CD4-positive, alpha-beta memory T cell (primary cell): ENCODE results near the gene LDB3. TPM values are rescaled to one million over a fixed set of nuclear protein-coding genes. Genes with fewer than 3 reads are reported as not detected.
A peak's percentile ranks its signal among the peaks of the same experiment; 100 is the strongest.

Source experiments
- CTCF ChIA-PET: fragments of 350-600 bp; sonication (Branson Sonifier 250); formaldehyde crosslinking; loops from one replicate; lab custom pipeline; 2021; ENCODE audit warnings: inconsistent platforms; ENCODE audit not compliant: partially characterized antibody; lab: Charles Lee
- POLR2A ChIA-PET: fragments of 350-600 bp; sonication (Branson Sonifier 250); formaldehyde crosslinking; loops from one replicate; lab custom pipeline; 2021; ENCODE audit not compliant: partially characterized antibody; lab: Charles Lee
- DNase-seq, 5 donors: peaks; one replicate each; pipeline versions ENCODE4 v3.0.0 to v3.0.0-alpha.2; 2020 to 2022; ENCODE audit warnings: mixed read lengths in 1 of 5
- H3K27ac ChIP-seq: one replicate; pipeline ENCODE4 v1.7.0; 2013; ENCODE audit warnings: low read depth, low read length
- H3K27me3 ChIP-seq: 2 replicates; pipeline ENCODE4 v1.7.0; 2013; ENCODE audit warnings: mild to moderate bottlenecking, low read length, moderate library complexity; ENCODE audit not compliant: insufficient read depth
- H3K36me3 ChIP-seq: 2 replicates; pipeline ENCODE4 v1.7.0; 2013; ENCODE audit warnings: mild to moderate bottlenecking, low read length, moderate library complexity; ENCODE audit not compliant: insufficient read depth
- H3K4me1 ChIP-seq: 2 replicates; pipeline ENCODE4 v1.7.0; 2013; ENCODE audit warnings: mild to moderate bottlenecking, low read length, moderate library complexity; ENCODE audit not compliant: insufficient read depth
- H3K4me3 ChIP-seq, 2 donors: one replicate each; pipeline ENCODE4 v1.7.0; 2013; ENCODE audit warnings: low read length in 2 of 2, mild to moderate bottlenecking in 1 of 2
- H3K9me3 ChIP-seq, 2 donors: one replicate each; pipeline ENCODE4 v1.7.0; 2013; ENCODE audit warnings: low read length in 2 of 2, control low read depth in 1 of 2; ENCODE audit not compliant: control insufficient read depth in 1 of 2
- H3K27ac Mint-ChIP-seq, 7 donors: one replicate each; pipeline ENCODE4 v1.8.0; 2020 to 2021; ENCODE audit warnings: mixed read lengths in 7 of 7, mild to moderate bottlenecking in 6 of 7, inconsistent platforms in 3 of 7, moderate library complexity in 3 of 7
- H3K27me3 Mint-ChIP-seq, 2 donors: one replicate each; pipeline ENCODE4 v1.8.0; 2020 to 2021; ENCODE audit warnings: mixed read lengths in 2 of 2
- H3K36me3 Mint-ChIP-seq, 2 donors: one replicate each; pipeline ENCODE4 v1.8.0; 2020 to 2021; ENCODE audit warnings: mixed read lengths in 2 of 2, inconsistent platforms in 1 of 2, mild to moderate bottlenecking in 1 of 2
- H3K4me1 Mint-ChIP-seq, 4 donors: one replicate each; pipeline ENCODE4 v1.8.0; 2020 to 2021; ENCODE audit warnings: mixed read lengths in 4 of 4, mild to moderate bottlenecking in 1 of 4
- H3K4me3 Mint-ChIP-seq, 8 donors: one replicate each; pipeline ENCODE4 v1.8.0; 2020 to 2021; ENCODE audit warnings: mixed read lengths in 8 of 8, mild to moderate bottlenecking in 7 of 8, moderate library complexity in 6 of 8, inconsistent platforms in 3 of 8
- H3K9me3 Mint-ChIP-seq, 8 donors: one replicate each; pipeline ENCODE4 v1.8.0; 2020 to 2021; ENCODE audit warnings: mixed read lengths in 8 of 8, mild to moderate bottlenecking in 5 of 8, inconsistent platforms in 3 of 8, moderate library complexity in 1 of 8
- intact Hi-C: fragments of 100-400 bp; cut with micrococcal nuclease; formaldehyde crosslinking; loops from one replicate; pipeline ENCODE4 v1.15.1; 2023
- polyA plus RNA-seq, 2 donors: library from polyadenylated mRNA; unstranded; fragments of 300-500 nt; fragmentation: Illumina TruSeq; gene quantifications; one replicate each; pipeline ENCODE4 v1.2.3, GENCODE V29; 2021
- total RNA-seq, 2 experiments: library from RNA; stranded (reverse); gene quantifications; one replicate each; pipeline ENCODE4 v1.2.3, GENCODE V29; 2021

Gene LDB3
- total and polyA plus RNA-seq, 4 experiments from 2014 or later: 0.08 TPM; not detected in 3

- H3K27me3 Mint-ChIP-seq: no peaks in the 10 kb centered on the region
- Histone ChIP-seq H3K27me3 (no peaks in the 10 kb centered on the region), H3K4me1 (peaks cover 15% of the 10 kb centered on the region), H3K27ac (no peak overlapping the region), H3K4me3 (no peak overlapping the region), H3K36me3 (no peaks in the 10 kb centered on the region), H3K9me3 (no peaks in the 10 kb centered on the region)
- no peak overlapping the region for H3K4me3 Mint-ChIP-seq
- H3K36me3 Mint-ChIP-seq: no peaks in the 10 kb centered on the region
- no peak for DNase-seq
- peak overlapping the region in 1 of 7 donors; percentile 35 for H3K27ac Mint-ChIP-seq
- ChIA-PET CTCF (interaction anchor here (1.2 to 1.3 kb wide), 2 partner anchors 13 to 15 kb away, joined by 4 to 5 read pairs; no protein-coding TSS in a partner anchor), POLR2A (no interaction called here)
- no peaks in the 10 kb centered on the region for H3K9me3 Mint-ChIP-seq
- intact Hi-C loops: no loop called here
- peaks cover 6 to 21% (median 13%) of the 10 kb centered on the region in 4 donors for H3K4me1 Mint-ChIP-seq
Observed at GRCh38 chr10:86708068-86708782, 39.9 kb downstream of the LDB3 start.

DNA sequence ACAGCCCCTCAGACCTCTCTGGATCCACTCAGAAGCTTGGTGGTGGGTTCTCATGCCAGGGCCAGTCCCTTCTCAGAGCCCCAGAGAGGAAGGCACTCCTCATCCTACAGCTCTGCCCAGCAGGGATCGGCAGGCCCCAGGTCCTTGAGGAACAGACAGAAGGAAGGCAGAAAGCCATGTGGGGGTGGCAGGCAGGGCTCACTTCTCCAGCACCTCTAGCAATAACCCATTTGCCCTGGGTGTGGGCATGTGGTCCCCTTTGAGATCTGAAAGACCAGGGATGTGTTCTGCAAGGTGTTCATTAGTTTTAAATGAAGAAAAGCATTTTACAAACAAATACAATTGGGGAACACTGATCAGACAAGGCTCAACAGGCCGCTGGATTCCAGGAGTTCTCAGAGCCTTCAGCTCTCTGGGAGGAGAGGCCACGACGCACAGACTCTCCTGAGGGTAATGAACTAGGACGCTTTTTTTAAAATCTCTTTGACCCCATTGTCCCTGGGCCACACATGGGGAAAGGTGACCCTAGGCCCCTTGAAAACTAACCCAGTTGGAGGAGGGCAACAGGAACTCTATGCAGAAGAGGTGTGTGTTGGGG lies 40.6 kb downstream of the LDB3 start:
- no peaks in the 10 kb centered on the region for H3K9me3 ChIP-seq
- no peak overlapping the region for H3K27ac ChIP-seq
- H3K36me3 Mint-ChIP-seq: no peaks in the 10 kb centered on the region
- H3K27ac Mint-ChIP-seq: peak overlapping the region in 3 of 7 donors; percentile 4 to 70 (median 35)
- H3K4me1 Mint-ChIP-seq: peaks cover 7 to 21% (median 14%) of the 10 kb centered on the region in 4 donors
- H3K36me3 ChIP-seq: no peaks in the 10 kb centered on the region
- DNase-seq: no peak
- H3K27me3 Mint-ChIP-seq: no peaks in the 10 kb centered on the region
- no peaks in the 10 kb centered on the region for H3K27me3 ChIP-seq
- peaks cover 15% of the 10 kb centered on the region for H3K4me1 ChIP-seq
- CTCF ChIA-PET: interaction anchor here (1.2 to 1.3 kb wide), 2 partner anchors 13 to 15 kb away, joined by 4 to 5 read pairs; no protein-coding TSS in a partner anchor
- H3K9me3 Mint-ChIP-seq: no peaks in the 10 kb centered on the region
- intact Hi-C loops: no loop called here
- POLR2A ChIA-PET: no interaction called here
- H3K4me3 Mint-ChIP-seq: peak overlapping the region in 3 of 8 donors; percentile 17 to 36 (median 20)
- no peak overlapping the region for H3K4me3 ChIP-seq

GRCh38 chr10:86709396-86710185 lies 41.3 kb downstream of the LDB3 start:
- Mint-ChIP-seq H3K36me3 (no peaks in the 10 kb centered on the region), H3K4me3 (peak overlapping the region in 7 of 8 donors; percentile 16 to 93 (median 81)), H3K27me3 (no peaks in the 10 kb centered on the region), H3K9me3 (no peaks in the 10 kb centered on the region), H3K4me1 (peaks cover 7 to 21% (median 14%) of the 10 kb centered on the region in 4 donors), H3K27ac (peak overlapping the region; percentile 52 to 97 (median 84))
- H3K4me3 ChIP-seq: no peak overlapping the region
- H3K9me3 ChIP-seq: no peaks in the 10 kb centered on the region
- no peak for DNase-seq
- ChIA-PET CTCF (interaction anchor here (0.7 to 1.3 kb wide), 3 partner anchors 11 to 14 kb away, joined by 3 to 4 read pairs (median 3); no protein-coding TSS in a partner anchor), POLR2A (no interaction called here)
- intact Hi-C loops: loop anchor here (2.0 to 5.0 kb wide), 2 partner anchors 187 to 385 kb away; partner anchors contain the start of genes GLUD1, SHLD2 and WAPL
- H3K4me1 ChIP-seq: peaks cover 15% of the 10 kb centered on the region
- no peaks in the 10 kb centered on the region for H3K36me3 ChIP-seq
- no peaks in the 10 kb centered on the region for H3K27me3 ChIP-seq
- no peak overlapping the region for H3K27ac ChIP-seq

DNA sequence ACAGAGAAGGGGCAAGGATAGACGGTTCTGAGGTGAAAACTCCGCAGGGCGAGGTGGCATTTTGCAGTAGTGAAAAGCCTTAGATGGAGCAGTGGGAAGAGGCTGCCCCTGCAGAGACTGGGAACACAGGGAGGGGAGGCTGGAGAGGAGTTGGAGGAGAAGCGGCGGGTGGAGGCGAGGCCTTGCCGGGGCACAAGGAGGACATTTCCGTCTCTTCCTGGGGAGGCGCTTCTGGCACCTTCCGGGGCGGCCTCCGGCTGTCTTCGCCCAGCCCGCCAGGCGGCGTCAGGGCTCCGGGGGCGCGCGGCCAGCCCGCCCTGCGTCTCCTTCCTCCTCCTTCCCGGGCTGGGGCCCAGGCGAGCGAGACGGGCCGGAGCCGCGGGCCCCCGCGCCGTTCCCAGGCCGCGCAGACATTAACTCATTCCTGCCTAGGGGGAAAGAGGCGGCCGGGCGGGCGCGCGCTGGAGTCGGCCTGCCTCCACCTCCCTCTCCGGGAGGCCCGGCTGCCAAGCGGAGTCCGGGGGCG lies 42.7 kb downstream of the LDB3 start:
- Mint-ChIP-seq H3K27me3 (no peaks in the 10 kb centered on the region), H3K4me1 (peaks cover 7 to 21% (median 14%) of the 10 kb centered on the region in 4 donors), H3K4me3 (peak overlapping the region; percentile 81 to 96 (median 92)), H3K27ac (peak overlapping the region; percentile 87 to 97 (median 96)), H3K36me3 (no peaks in the 10 kb centered on the region), H3K9me3 (no peaks in the 10 kb centered on the region)
- peak overlapping the region; percentile 75 for H3K27ac ChIP-seq
- peak; percentile 81 to 88 (median 87) for DNase-seq
- POLR2A ChIA-PET: interaction anchor here (1.1 to 1.8 kb wide), 5 partner anchors 46 to 382 kb away, joined by 3 to 22 read pairs (median 4); partner anchors contain the start of gene BMPR1A
- H3K36me3 ChIP-seq: no peaks in the 10 kb centered on the region
- intact Hi-C loops: loop anchor here (1.0 to 5.0 kb wide), 7 partner anchors 23 to 384 kb away; partner anchors contain the start of genes BMPR1A, GLUD1, SHLD2 and WAPL
- no peaks in the 10 kb centered on the region for H3K9me3 ChIP-seq
- no peaks in the 10 kb centered on the region for H3K27me3 ChIP-seq
- peaks cover 15% of the 10 kb centered on the region for H3K4me1 ChIP-seq
- peak overlapping the region in 1 of 2 donors; percentile 64 for H3K4me3 ChIP-seq
- CTCF ChIA-PET: no interaction called here

GRCh38 chr10:86711513-86712316 lies 43.4 kb downstream of the LDB3 start:
- Histone ChIP-seq H3K36me3 (no peaks in the 10 kb centered on the region), H3K4me1 (peaks cover 15% of the 10 kb centered on the region), H3K4me3 (peak overlapping the region; percentile 42 to 66), H3K27me3 (no peaks in the 10 kb centered on the region), H3K9me3 (no peaks in the 10 kb centered on the region), H3K27ac (peak overlapping the region; percentile 75)
- H3K36me3 Mint-ChIP-seq: no peaks in the 10 kb centered on the region
- peak overlapping the region; percentile 87 to 94 (median 93) for H3K27ac Mint-ChIP-seq
- H3K4me3 Mint-ChIP-seq: peak overlapping the region; percentile 84 to 91 (median 86)
- peaks cover 7 to 21% (median 14%) of the 10 kb centered on the region in 4 donors for H3K4me1 Mint-ChIP-seq
- ChIA-PET CTCF (interaction anchor here (1.0 to 1.6 kb wide), 2 partner anchors 8 to 18 kb away, joined by 3 to 4 read pairs; no protein-coding TSS in a partner anchor), POLR2A (interaction anchor here (1.1 to 1.8 kb wide), 5 partner anchors 46 to 381 kb away, joined by 3 to 22 read pairs (median 4); partner anchors contain the start of gene BMPR1A)
- no peaks in the 10 kb centered on the region for H3K9me3 Mint-ChIP-seq
- no peaks in the 10 kb centered on the region for H3K27me3 Mint-ChIP-seq
- intact Hi-C loops: loop anchor here (1.0 to 5.0 kb wide), 7 partner anchors 23 to 383 kb away; partner anchors contain the start of genes BMPR1A, GLUD1, SHLD2 and WAPL
- peak in 3 of 5 donors; percentile 62 to 68 (median 65) for DNase-seq

- Histone ChIP-seq H3K36me3 (no peaks in the 10 kb centered on the region), H3K4me3 (peak overlapping the region; percentile 42 to 66), H3K9me3 (no peaks in the 10 kb centered on the region), H3K27ac (peak overlapping the region; percentile 75), H3K27me3 (no peaks in the 10 kb centered on the region), H3K4me1 (peaks cover 15% of the 10 kb centered on the region)
- DNase-seq: no peak
- no peaks in the 10 kb centered on the region for H3K36me3 Mint-ChIP-seq
- H3K27ac Mint-ChIP-seq: peak overlapping the region; percentile 87 to 94 (median 93)
- peaks cover 7 to 21% (median 14%) of the 10 kb centered on the region in 4 donors for H3K4me1 Mint-ChIP-seq
- H3K27me3 Mint-ChIP-seq: no peaks in the 10 kb centered on the region
- H3K9me3 Mint-ChIP-seq: no peaks in the 10 kb centered on the region
- intact Hi-C loops: loop anchor here (5.0 kb wide), 1 partner anchor 190 kb away; the partner anchor contains the start of gene WAPL
- peak overlapping the region; percentile 84 to 91 (median 86) for H3K4me3 Mint-ChIP-seq
- ChIA-PET CTCF (interaction anchor here (1.0 to 1.6 kb wide), 2 partner anchors 9 to 19 kb away, joined by 3 to 4 read pairs; no protein-coding TSS in a partner anchor), POLR2A (interaction anchor here (1.5 to 1.8 kb wide), 3 partner anchors 45 to 312 kb away, joined by 4 to 22 read pairs (median 4); partner anchors contain the start of gene BMPR1A)
Observed at GRCh38 chr10:86712317-86712707, 44.0 kb downstream of the LDB3 start.
